Ishikawa (cell line): ENCODE data around the gene GTF2IRD1.

Experiments
- CEBPB ChIP-seq: IDR thresholded peaks from 2 replicates; pipeline ENCODE4 v1.6.1; 2012
- CREB1 ChIP-seq: IDR thresholded peaks from 2 replicates; pipeline ENCODE4 v1.6.1; 2012; ENCODE audit warnings: low read depth
- EGR1 ChIP-seq: IDR thresholded peaks from 2 replicates; pipeline ENCODE4 v1.6.1; 2012
- EP300 ChIP-seq: IDR thresholded peaks from 2 replicates; pipeline ENCODE4 v1.6.1; 2012; ENCODE audit warnings: borderline replicate concordance
- FOXM1 ChIP-seq: IDR thresholded peaks from 2 replicates; pipeline ENCODE4 v1.6.1; 2012; ENCODE audit warnings: low read depth, borderline replicate concordance
- NFIC ChIP-seq: IDR thresholded peaks from 2 replicates; pipeline ENCODE4 v1.6.1; 2012
- RAD21 ChIP-seq: IDR thresholded peaks from 2 replicates; pipeline ENCODE4 v1.6.1; 2012; ENCODE audit warnings: low read depth
- TAF1 ChIP-seq: IDR thresholded peaks from 2 replicates; pipeline ENCODE4 v1.6.1; 2012; ENCODE audit warnings: low read depth, mild to moderate bottlenecking
- TCF12 ChIP-seq: IDR thresholded peaks from 2 replicates; pipeline ENCODE4 v1.6.1; 2012; ENCODE audit warnings: low read depth
- TEAD4 ChIP-seq: IDR thresholded peaks from 2 replicates; pipeline ENCODE4 v1.6.1; 2012
- YY1 ChIP-seq: IDR thresholded peaks from 2 replicates; pipeline ENCODE4 v1.6.1; 2012; ENCODE audit warnings: low read depth
- ZBTB7A ChIP-seq: IDR thresholded peaks from 2 replicates; pipeline ENCODE4 v1.6.1; 2012; ENCODE audit warnings: low read depth
- TF ChIP-seq, protein P1 (sequence below): IDR thresholded peaks from 2 replicates; pipeline ENCODE4 v1.6.1; 2012; ENCODE audit warnings: low read depth, mild to moderate bottlenecking
- TF ChIP-seq, protein P2 (sequence below): IDR thresholded peaks from 2 replicates; pipeline ENCODE4 v1.6.1; 2012
- TF ChIP-seq, protein P3 (sequence below): IDR thresholded peaks from 2 replicates; pipeline ENCODE4 v1.6.1; 2012

The GTF2IRD1 gene, protein sequence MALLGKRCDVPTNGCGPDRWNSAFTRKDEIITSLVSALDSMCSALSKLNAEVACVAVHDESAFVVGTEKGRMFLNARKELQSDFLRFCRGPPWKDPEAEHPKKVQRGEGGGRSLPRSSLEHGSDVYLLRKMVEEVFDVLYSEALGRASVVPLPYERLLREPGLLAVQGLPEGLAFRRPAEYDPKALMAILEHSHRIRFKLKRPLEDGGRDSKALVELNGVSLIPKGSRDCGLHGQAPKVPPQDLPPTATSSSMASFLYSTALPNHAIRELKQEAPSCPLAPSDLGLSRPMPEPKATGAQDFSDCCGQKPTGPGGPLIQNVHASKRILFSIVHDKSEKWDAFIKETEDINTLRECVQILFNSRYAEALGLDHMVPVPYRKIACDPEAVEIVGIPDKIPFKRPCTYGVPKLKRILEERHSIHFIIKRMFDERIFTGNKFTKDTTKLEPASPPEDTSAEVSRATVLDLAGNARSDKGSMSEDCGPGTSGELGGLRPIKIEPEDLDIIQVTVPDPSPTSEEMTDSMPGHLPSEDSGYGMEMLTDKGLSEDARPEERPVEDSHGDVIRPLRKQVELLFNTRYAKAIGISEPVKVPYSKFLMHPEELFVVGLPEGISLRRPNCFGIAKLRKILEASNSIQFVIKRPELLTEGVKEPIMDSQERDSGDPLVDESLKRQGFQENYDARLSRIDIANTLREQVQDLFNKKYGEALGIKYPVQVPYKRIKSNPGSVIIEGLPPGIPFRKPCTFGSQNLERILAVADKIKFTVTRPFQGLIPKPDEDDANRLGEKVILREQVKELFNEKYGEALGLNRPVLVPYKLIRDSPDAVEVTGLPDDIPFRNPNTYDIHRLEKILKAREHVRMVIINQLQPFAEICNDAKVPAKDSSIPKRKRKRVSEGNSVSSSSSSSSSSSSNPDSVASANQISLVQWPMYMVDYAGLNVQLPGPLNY

DNA sequence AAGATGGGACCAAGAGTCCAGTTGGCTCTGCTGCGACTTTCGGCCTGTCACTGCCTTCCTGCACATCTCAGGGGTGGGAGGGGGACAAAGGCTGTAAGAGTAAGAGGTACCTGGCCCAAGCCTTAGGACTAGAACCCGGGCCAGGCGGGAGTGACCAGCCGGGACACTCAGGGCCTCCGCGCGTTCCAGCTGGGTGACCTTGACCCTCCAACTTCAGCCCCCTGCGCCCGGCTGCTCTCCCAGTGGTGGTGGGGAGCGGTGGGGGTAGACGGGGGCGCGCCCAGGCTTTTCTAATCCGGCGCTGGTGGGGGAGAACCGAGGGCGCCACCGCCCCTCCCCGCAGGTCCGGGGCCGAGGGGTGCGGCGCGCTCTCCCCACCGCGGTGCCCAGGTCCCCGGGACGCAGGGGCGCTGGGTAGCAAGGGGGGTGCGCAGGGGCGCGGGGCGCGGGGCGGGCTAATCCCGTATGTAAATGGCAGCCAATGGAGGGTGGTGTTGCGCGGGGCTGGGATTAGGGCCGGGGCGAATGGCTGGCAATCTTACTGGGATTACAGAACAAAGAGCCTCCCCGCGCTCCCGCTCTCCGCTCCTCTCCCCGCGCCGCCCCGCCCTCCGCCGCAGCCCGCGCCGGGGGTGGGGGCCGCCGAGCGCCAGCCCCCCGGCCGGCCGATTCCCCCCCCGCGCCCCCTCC, at the start of gene GTF2IRD1:
Gene GTF2IRD1 (plus strand): TSS at position 585 of the 690 bp plus-strand sequence. CDS start 54,175 bp downstream, outside the sequence.
- peak; percentile 99 for TF ChIP-seq ZBTB7A
- no peak for TF ChIP-seq TCF12
- TF ChIP-seq TAF1, result peak; percentile 26; the same call in 1 of the 2 replicates

DNA sequence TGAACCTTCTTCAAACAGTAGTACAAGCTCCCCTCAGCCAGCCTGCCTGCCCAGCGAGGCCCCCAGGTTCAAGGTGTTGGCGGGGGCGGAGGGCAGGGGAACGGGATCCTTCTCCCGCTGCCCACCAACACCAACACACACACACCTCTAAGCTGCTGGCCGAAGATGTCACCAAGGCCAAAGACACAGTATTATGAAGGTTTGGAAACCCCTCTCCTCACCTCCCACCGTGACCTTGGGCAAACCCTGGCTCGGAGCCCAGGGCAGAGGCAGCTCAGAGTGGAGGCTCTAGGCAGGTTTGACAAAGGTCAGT, 49.4 kb upstream of the GTF2IRD1 start:
- no peak for TF ChIP-seq TEAD4
- no peak for TF ChIP-seq TCF12
- TF ChIP-seq, protein P1, sequence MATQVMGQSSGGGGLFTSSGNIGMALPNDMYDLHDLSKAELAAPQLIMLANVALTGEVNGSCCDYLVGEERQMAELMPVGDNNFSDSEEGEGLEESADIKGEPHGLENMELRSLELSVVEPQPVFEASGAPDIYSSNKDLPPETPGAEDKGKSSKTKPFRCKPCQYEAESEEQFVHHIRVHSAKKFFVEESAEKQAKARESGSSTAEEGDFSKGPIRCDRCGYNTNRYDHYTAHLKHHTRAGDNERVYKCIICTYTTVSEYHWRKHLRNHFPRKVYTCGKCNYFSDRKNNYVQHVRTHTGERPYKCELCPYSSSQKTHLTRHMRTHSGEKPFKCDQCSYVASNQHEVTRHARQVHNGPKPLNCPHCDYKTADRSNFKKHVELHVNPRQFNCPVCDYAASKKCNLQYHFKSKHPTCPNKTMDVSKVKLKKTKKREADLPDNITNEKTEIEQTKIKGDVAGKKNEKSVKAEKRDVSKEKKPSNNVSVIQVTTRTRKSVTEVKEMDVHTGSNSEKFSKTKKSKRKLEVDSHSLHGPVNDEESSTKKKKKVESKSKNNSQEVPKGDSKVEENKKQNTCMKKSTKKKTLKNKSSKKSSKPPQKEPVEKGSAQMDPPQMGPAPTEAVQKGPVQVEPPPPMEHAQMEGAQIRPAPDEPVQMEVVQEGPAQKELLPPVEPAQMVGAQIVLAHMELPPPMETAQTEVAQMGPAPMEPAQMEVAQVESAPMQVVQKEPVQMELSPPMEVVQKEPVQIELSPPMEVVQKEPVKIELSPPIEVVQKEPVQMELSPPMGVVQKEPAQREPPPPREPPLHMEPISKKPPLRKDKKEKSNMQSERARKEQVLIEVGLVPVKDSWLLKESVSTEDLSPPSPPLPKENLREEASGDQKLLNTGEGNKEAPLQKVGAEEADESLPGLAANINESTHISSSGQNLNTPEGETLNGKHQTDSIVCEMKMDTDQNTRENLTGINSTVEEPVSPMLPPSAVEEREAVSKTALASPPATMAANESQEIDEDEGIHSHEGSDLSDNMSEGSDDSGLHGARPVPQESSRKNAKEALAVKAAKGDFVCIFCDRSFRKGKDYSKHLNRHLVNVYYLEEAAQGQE, result no peak
- TF ChIP-seq ZBTB7A, result no peak
- no peak for TF ChIP-seq YY1
- TF ChIP-seq, protein P2, sequence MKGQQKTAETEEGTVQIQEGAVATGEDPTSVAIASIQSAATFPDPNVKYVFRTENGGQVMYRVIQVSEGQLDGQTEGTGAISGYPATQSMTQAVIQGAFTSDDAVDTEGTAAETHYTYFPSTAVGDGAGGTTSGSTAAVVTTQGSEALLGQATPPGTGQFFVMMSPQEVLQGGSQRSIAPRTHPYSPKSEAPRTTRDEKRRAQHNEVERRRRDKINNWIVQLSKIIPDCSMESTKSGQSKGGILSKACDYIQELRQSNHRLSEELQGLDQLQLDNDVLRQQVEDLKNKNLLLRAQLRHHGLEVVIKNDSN, result no peak

DNA sequence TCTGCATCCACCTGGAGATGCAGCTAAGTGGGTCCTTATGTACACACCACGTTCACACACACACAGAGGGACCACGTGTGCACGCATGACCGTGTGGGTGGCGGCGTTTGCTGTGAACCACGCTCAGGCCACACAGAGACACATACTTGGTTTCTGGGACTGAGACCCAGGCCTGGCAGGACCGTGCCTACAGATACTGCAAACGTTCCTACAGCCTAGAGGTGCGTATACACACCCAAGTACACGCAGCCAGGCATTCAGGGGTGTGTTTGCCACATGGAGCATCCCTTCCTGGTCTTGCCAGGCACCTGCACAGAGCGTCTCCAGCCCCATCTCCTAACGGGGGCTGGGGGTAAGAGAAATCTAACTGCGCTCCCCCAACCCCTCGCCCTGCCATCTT, 49.0 kb upstream of the GTF2IRD1 start:
- TF ChIP-seq ZBTB7A, result no peak

DNA sequence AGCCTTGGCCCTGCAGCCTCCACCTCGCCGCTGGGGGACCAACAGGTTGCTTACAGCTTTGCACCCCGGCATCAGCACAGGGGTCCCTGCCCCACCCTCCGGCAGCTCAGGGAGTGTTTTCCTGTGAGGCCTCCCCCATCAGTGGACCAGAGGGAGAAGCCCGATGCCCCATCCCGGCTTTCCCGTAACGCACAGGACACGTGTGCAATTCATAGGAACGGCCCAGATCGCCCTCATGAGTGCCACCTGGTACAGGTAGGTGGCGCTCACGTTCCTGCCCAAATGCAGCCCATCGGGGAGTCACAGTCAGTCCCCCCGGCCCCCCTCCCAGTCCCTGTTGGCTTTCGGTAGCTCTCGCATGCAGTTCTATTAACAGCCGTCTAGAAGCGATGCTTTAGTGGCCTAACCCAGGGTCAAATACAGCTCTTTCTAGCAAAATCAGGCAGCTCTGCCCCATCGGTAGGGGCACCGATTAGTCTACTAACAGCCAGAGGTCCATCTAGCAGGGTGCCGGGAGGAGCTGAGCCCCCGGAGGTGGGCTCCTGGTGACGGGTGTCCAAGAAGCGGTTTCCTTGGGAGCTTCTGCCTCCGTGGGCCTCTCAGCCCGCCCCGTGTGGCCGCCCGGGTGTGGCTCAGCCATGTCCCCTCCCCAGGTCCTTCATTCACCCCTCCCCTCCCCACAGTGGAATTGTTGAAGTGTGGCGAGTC, 48.4 kb upstream of the GTF2IRD1 start:
- TF ChIP-seq, protein P1, result no peak
- TF ChIP-seq EP300 (no peak), ZBTB7A (peak; percentile 65; the same call in 1 of the 2 replicates), YY1 (no peak), CREB1 (no peak), RAD21 (peak; percentile 73), TEAD4 (no peak), EGR1 (no peak), NFIC (no peak)
- TF ChIP-seq, protein P2, result no peak; the same call in 1 of the 2 replicates
- TF ChIP-seq, protein P3, sequence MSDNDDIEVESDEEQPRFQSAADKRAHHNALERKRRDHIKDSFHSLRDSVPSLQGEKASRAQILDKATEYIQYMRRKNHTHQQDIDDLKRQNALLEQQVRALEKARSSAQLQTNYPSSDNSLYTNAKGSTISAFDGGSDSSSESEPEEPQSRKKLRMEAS, result peak; percentile 33; the same call in 1 of the 2 replicates

DNA sequence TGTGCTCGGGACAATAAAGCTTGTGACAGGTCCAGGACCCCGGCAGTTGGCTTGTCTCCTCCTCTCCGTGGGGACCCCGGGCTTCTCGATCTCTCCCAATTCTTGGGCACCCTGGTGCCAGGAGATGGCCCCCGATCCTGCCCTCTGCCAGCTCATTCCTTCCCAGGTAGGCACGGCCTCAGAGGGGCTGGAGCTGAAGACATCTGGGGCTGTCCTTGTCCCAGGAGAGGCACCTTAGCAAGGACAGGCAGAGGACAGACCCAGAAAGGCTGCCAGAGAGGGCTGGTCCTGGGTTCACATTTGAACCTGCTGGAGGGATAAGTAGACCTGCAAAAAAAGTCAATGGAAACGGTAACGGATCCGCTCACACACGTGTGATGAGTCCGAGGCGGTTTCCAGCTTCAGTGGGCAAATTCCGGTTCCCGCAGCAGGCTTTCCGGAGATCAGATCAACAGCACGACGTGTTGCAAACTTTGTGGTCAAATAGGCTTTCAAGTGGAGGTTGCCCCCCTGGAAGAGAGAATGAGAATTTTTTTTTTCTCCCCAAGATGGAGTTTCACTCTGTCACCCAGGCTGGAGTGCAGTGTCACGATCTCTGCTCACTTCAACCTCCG, 47.7 kb upstream of the GTF2IRD1 start:
- TF ChIP-seq, protein P3, result no peak
- no peak for TF ChIP-seq TEAD4
- TF ChIP-seq, protein P2, result no peak
- TF ChIP-seq CREB1, result no peak
- TF ChIP-seq, protein P1, result no peak
- no peak for TF ChIP-seq YY1
- TF ChIP-seq TCF12, result no peak
- TF ChIP-seq RAD21, result no peak
- TF ChIP-seq TAF1, result no peak
- TF ChIP-seq NFIC, result no peak
- no peak for TF ChIP-seq EP300
- no peak for TF ChIP-seq CEBPB
- no peak for TF ChIP-seq EGR1
- TF ChIP-seq ZBTB7A, result no peak
- TF ChIP-seq FOXM1, result no peak
